ENCODE results near the gene MAD1L1.

GRCh38 chr7:1846331-1847065 is 386.2 kb downstream of the MAD1L1 start:
- TF ChIP-seq CTCF (conservative IDR thresholded peaks at IDR 0.05) (no peak), ZFX (IDR thresholded peaks at IDR 0.05) (no peak)

Data from C4-2B (cell line).